ENCODE measurements around the gene CCT7.

GRCh38 chr2:73252238-73253027 lies 18.3 kb downstream of the CCT7 start:
- TF ChIP-seq CTCF (IDR thresholded peaks at IDR 0.05; ENCODE audit: insufficient read depth, low read length), result no peak
- no peak for TF ChIP-seq POLR2AphosphoS5 (IDR thresholded peaks at IDR 0.05; ENCODE audit: low read depth)
- no peak for TF ChIP-seq SPI1 (IDR thresholded peaks at IDR 0.05; ENCODE audit: borderline replicate concordance, low read depth)
- TF ChIP-seq GABPA (IDR thresholded peaks at IDR 0.05; ENCODE audit: low read depth), result no peak

Measured in HL-60 (cell line).